Naive B cell (primary cell): ENCODE results near the gene GRID2. TPM values are rescaled to one million over a fixed set of nuclear protein-coding genes. Genes with fewer than 3 reads are reported as not detected.
"Not testable (repeated sequence)": the region's sequence is repeated elsewhere in the genome, so short reads cannot be mapped to it uniquely, and the experiment has no call there.

ENCODE experiments used
- ATAC-seq, 2 donors: fragments of 150-1000 bp; cut with Tn5 transposase; 2 replicates each; pipeline ENCODE4 v1.10.0; 2021; ENCODE audit warnings: low read depth in 2 of 2, mild to moderate bottlenecking in 2 of 2, moderate library complexity in 2 of 2
- DNase-seq: peaks from one replicate; pipeline ENCODE4 v3.0.0; 2022
- H3K27ac Mint-ChIP-seq, 6 donors: one replicate each; pipeline ENCODE4 v1.8.0; 2020 to 2022; ENCODE audit warnings: mild to moderate bottlenecking in 6 of 6, mixed read lengths in 6 of 6, moderate library complexity in 5 of 6, inconsistent platforms in 2 of 6
- H3K27me3 Mint-ChIP-seq, 3 donors: one replicate each; pipeline ENCODE4 v1.8.0; 2021 to 2022; ENCODE audit warnings: mixed read lengths in 3 of 3, mild to moderate bottlenecking in 1 of 3
- H3K36me3 Mint-ChIP-seq, 2 donors: one replicate each; pipeline ENCODE4 v1.8.0; 2020 to 2022; ENCODE audit warnings: mixed read lengths in 2 of 2, inconsistent platforms in 1 of 2, mild to moderate bottlenecking in 1 of 2
- H3K4me1 Mint-ChIP-seq, 3 donors: one replicate each; pipeline ENCODE4 v1.8.0; 2020 to 2022; ENCODE audit warnings: mixed read lengths in 3 of 3, inconsistent platforms in 1 of 3, mild to moderate bottlenecking in 1 of 3, moderate library complexity in 1 of 3
- H3K4me3 Mint-ChIP-seq, 8 donors: one replicate each; pipeline ENCODE4 v1.8.0; 2020 to 2022; ENCODE audit warnings: mild to moderate bottlenecking in 8 of 8, mixed read lengths in 8 of 8, moderate library complexity in 8 of 8, inconsistent platforms in 2 of 8
- H3K9me3 Mint-ChIP-seq, 7 donors: one replicate each; pipeline ENCODE4 v1.8.0; 2020 to 2022; ENCODE audit warnings: mixed read lengths in 7 of 7, mild to moderate bottlenecking in 5 of 7, inconsistent platforms in 2 of 7, moderate library complexity in 1 of 7
- polyA plus RNA-seq, 6 donors: library from polyadenylated mRNA; unstranded; fragments of 300-500 nt; fragmentation: Illumina TruSeq; gene quantifications; one replicate each; pipeline ENCODE4 v1.2.3, GENCODE V29; 2021; ENCODE audit warnings: low read depth in 6 of 6

The GRID2 gene
- polyA plus RNA-seq, 6 donors from 2014 or later, result not detected

DNA sequence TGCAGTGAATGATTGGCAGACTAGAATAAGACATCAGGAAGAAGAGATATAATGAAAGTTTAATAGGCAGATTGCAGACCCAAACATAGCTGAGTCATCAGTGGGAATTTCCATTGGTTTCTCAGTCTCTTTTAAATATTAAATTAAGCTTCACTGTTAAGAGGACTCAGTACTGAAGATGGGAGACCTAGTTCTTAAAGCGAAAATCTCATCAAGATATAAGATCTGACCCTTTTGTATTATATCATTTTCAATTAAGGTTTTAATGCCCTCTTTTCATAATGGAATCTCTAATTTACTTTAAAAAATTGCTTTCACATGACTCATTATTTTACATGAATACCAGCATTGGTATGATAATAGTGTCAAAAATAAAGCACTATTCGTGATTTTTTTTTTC, 1355.9 kb downstream of the GRID2 start:
- H3K4me3 Mint-ChIP-seq, result no peak overlapping the region
- no peaks in the 10 kb centered on the region for H3K4me1 Mint-ChIP-seq
- no peaks in the 10 kb centered on the region for H3K27me3 Mint-ChIP-seq
- DNase-seq (no peak), ATAC-seq (no peak)
- no peak overlapping the region for H3K27ac Mint-ChIP-seq
- H3K9me3 Mint-ChIP-seq, result peaks cover 0 to 14% (median 0%) of the 10 kb centered on the region in 7 donors
- no peaks in the 10 kb centered on the region for H3K36me3 Mint-ChIP-seq

- H3K4me3 Mint-ChIP-seq, result no peak overlapping the region
- no peaks in the 10 kb centered on the region for H3K27me3 Mint-ChIP-seq
- no peaks in the 10 kb centered on the region for H3K36me3 Mint-ChIP-seq
- ATAC-seq (no peak), DNase-seq (no peak)
- no peak overlapping the region for H3K27ac Mint-ChIP-seq
- peaks cover 0 to 14% (median 0%) of the 10 kb centered on the region in 7 donors for H3K9me3 Mint-ChIP-seq
- no peaks in the 10 kb centered on the region for H3K4me1 Mint-ChIP-seq
Measured at GRCh38 chr4:93660036-93660435, 1356.3 kb downstream of the GRID2 start.

DNA sequence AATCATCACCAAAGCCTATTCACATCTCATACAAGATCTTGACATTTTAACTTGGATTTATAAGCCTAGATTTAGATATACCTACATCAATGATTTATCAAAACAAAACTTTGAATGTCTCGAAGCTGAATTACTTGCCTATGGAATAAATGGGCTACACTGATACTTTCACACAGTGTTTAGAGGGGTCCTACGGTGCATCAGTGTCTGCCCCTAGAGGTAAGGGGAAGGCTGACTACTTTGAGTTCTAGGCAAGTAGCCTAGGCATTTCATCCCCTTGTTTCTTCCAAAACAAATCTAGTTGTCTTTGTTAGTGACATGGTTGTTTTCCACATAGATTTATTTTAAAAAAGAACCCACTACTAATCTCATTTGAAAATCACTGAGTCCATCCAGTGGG, 1366.7 kb downstream of the GRID2 start:
- DNase-seq (no peak), ATAC-seq (no peak)
- Mint-ChIP-seq H3K9me3 (peaks cover 0 to 4% (median 2%) of the 10 kb centered on the region in 7 donors), H3K27me3 (no peaks in the 10 kb centered on the region), H3K4me1 (no peaks in the 10 kb centered on the region), H3K36me3 (no peaks in the 10 kb centered on the region), H3K27ac (no peak overlapping the region), H3K4me3 (no peak overlapping the region)

DNA sequence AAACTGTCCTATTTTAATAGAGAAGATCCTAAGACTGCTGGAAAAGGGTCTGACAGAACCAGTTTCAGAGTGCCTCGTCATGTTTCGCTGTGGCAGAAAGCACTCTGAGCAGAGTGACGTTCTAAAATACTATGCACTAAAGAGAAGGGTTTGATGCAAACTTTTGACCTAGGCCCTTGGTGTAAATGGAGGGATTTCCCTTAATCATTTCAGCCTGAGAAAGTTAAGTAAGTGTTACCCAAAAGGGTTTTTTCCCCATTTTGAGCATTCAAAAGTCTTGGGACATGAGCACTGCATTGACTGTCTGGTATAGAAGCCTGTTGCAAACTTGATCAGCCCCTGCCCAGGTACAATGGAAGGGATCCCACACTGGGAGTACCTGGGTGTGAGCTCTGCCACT, 1367.3 kb downstream of the GRID2 start:
- no peak for ATAC-seq
- Mint-ChIP-seq H3K27ac (no peak overlapping the region), H3K4me1 (no peaks in the 10 kb centered on the region), H3K4me3 (no peak overlapping the region), H3K27me3 (no peaks in the 10 kb centered on the region), H3K36me3 (no peaks in the 10 kb centered on the region), H3K9me3 (peaks cover 0 to 6% (median 2%) of the 10 kb centered on the region in 7 donors)
- no peak for DNase-seq

DNA sequence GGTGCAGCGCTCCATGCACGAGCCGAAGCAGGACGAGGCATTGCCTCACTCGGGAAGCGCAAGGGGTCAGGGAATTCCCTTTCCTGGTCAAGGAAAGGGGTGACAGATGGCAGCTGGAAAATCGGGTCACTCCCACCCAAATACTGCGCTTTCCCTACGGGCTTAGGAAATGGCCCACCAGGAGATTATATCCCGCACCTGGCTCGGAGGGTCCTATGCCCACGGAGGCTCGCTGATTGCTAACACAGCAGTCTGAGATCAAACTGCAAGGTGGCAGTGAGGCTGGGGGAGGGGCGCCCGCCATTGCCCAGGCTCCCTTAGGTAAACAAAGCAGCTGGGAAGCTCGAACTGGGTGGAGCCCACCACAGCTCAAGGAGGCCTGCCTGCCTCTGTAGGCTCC, 1373.2 kb downstream of the GRID2 start:
- not testable (repeated sequence) for ATAC-seq, H3K4me1 Mint-ChIP-seq, H3K36me3 Mint-ChIP-seq

DNA sequence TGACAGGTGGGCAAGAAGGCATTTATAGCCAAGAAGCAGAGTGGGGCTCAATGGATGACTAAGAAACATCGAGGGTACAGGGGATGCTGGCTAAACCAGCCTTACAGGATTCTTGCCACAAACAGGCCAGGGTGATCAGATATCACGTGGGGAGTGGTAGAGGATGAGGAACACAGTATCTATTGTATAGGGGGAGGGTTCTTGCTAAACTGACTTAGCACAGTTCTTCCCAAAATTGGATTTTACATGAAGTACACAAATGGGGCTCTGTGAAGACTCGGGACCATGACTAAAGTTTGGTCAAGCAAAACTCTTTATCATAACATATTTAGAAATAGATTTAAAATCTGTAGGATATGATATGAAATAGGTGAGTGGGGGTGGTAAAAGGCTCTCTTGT, 1380.8 kb downstream of the GRID2 start:
- ATAC-seq (no peak), DNase-seq (no peak)
- no peak overlapping the region for H3K27ac Mint-ChIP-seq
- no peak overlapping the region for H3K4me3 Mint-ChIP-seq
- no peaks in the 10 kb centered on the region for H3K4me1 Mint-ChIP-seq
- peaks cover 0 to 8% (median 0%) of the 10 kb centered on the region in 7 donors for H3K9me3 Mint-ChIP-seq
- no peaks in the 10 kb centered on the region for H3K36me3 Mint-ChIP-seq
- no peaks in the 10 kb centered on the region for H3K27me3 Mint-ChIP-seq

More for the DNA sequence above, 1373.2 kb downstream of the GRID2 start:
- not testable (repeated sequence) for H3K4me3 Mint-ChIP-seq, H3K27ac Mint-ChIP-seq, DNase-seq, H3K27me3 Mint-ChIP-seq
- H3K9me3 Mint-ChIP-seq, result peaks cover 0 to 11% (median 3%) of the 10 kb centered on the region in 7 donors

DNA sequence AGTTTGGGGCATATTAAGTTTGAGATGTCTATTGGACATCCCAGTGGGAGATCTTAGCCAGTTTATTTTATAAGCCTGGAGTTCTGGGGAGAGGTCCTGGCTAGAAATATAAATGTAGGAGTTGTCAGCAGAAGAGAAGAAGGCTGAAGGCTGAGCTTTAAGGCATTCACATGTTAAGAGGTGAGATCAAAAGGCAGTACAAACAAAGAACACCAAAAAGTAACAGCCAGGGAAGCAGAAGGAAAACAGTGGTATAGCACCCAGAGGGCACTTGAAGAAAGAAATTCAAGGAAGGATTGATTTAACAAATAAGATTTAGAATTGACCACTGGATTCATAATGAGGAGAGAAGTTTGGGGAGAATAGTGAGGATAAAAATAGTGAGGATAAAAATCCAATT, 1383.5 kb downstream of the GRID2 start:
- Mint-ChIP-seq H3K36me3 (no peaks in the 10 kb centered on the region), H3K4me3 (no peak overlapping the region), H3K27ac (no peak overlapping the region), H3K4me1 (no peaks in the 10 kb centered on the region), H3K27me3 (no peaks in the 10 kb centered on the region), H3K9me3 (peaks cover 0 to 4% (median 0%) of the 10 kb centered on the region in 7 donors)
- no peak for ATAC-seq
- DNase-seq, result no peak

- H3K4me1 Mint-ChIP-seq, result no peaks in the 10 kb centered on the region
- no peak overlapping the region for H3K27ac Mint-ChIP-seq
- H3K9me3 Mint-ChIP-seq, result peaks cover 0 to 4% (median 0%) of the 10 kb centered on the region in 7 donors
- DNase-seq, result no peak
- no peak overlapping the region for H3K4me3 Mint-ChIP-seq
- no peak for ATAC-seq
- no peaks in the 10 kb centered on the region for H3K36me3 Mint-ChIP-seq
- H3K27me3 Mint-ChIP-seq, result no peaks in the 10 kb centered on the region
Measured at GRCh38 chr4:93688978-93689377, 1385.2 kb downstream of the GRID2 start.

DNA sequence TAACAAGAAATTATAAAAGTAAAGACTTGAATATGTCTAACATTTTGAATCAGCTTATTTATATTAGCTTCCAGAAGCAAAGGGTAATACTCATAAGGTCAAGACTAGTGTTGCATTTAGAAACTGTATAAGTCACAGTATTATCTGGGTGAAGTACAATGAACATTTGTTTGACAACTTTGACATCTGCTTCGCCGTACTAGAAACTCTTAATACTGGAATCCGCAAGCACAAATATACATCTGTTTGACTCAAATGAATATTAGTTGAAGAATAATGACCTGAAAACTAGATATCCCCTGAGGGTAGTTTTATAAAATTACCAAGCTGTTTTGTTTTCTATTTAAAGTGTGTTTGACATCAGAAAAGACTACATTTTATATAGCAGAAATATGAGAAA, 1389.4 kb downstream of the GRID2 start:
- Mint-ChIP-seq H3K9me3 (peaks cover 0 to 3% (median 0%) of the 10 kb centered on the region in 7 donors), H3K4me1 (no peaks in the 10 kb centered on the region), H3K27me3 (peaks cover 0 to 5% (median 0%) of the 10 kb centered on the region in 3 donors), H3K4me3 (no peak overlapping the region), H3K36me3 (no peaks in the 10 kb centered on the region), H3K27ac (no peak overlapping the region)
- ATAC-seq (no peak), DNase-seq (no peak)

- Mint-ChIP-seq H3K4me1 (no peaks in the 10 kb centered on the region), H3K9me3 (peaks cover 0 to 3% (median 2%) of the 10 kb centered on the region in 7 donors), H3K4me3 (no peak overlapping the region), H3K36me3 (no peaks in the 10 kb centered on the region), H3K27ac (no peak overlapping the region), H3K27me3 (peaks cover 0 to 5% (median 0%) of the 10 kb centered on the region in 3 donors)
- DNase-seq (no peak), ATAC-seq (no peak)
Measured at GRCh38 chr4:93698686-93699085, 1394.9 kb downstream of the GRID2 start.

GRCh38 chr4:93700571-93700970, 1396.8 kb downstream of the GRID2 start:
- ATAC-seq (no peak), DNase-seq (no peak)
- Mint-ChIP-seq H3K4me3 (no peak overlapping the region), H3K36me3 (no peaks in the 10 kb centered on the region), H3K27me3 (peaks cover 0 to 5% (median 0%) of the 10 kb centered on the region in 3 donors), H3K27ac (no peak overlapping the region), H3K9me3 (peaks cover 0 to 9% (median 2%) of the 10 kb centered on the region in 7 donors), H3K4me1 (no peaks in the 10 kb centered on the region)

DNA sequence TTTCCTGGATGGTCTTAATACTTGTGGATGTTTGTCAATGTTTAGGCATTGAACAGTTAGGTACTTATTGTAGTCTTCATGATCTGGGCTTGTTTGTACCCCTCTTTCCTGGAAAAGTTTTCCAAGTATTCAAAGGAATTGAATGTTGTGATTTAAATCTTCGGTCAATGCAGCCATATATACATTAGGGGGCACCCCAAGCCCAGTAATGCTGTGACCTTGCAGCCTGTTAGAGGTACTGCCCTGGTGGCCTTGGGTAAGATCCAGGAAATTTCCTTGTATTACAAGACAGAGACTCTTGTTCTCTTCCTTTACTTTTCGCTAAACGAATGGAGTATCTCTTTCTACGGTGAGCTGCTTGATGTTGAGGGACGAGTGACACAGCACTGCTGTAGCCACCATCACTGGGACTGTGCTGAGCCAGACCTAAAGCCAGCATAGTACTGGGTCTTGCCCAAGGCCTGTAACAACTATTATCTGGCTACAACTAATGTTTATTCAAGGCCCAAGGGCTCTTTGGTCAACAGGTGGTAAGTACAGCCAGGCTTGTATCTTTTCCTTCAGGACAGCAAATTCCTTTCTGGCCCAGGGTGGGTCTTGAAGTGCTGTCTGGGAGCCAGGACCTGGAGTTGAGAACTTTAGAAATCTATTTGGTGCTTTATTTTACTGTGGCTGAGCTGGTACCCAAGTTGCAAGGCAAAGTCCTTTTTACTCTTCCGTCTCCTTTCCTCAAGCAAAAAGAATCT, 1406.5 kb downstream of the GRID2 start:
- H3K4me3 Mint-ChIP-seq, result no peak overlapping the region
- DNase-seq, result no peak
- H3K27me3 Mint-ChIP-seq, result no peaks in the 10 kb centered on the region
- H3K36me3 Mint-ChIP-seq, result no peaks in the 10 kb centered on the region
- ATAC-seq, result no peak
- H3K4me1 Mint-ChIP-seq, result no peaks in the 10 kb centered on the region
- H3K27ac Mint-ChIP-seq, result no peak overlapping the region
- peaks cover 0 to 13% (median 0%) of the 10 kb centered on the region in 7 donors for H3K9me3 Mint-ChIP-seq

- no peak overlapping the region for H3K4me3 Mint-ChIP-seq
- peaks cover 0 to 8% (median 0%) of the 10 kb centered on the region in 7 donors for H3K9me3 Mint-ChIP-seq
- H3K27me3 Mint-ChIP-seq, result no peaks in the 10 kb centered on the region
- DNase-seq (no peak), ATAC-seq (no peak)
- no peaks in the 10 kb centered on the region for H3K4me1 Mint-ChIP-seq
- no peak overlapping the region for H3K27ac Mint-ChIP-seq
- no peaks in the 10 kb centered on the region for H3K36me3 Mint-ChIP-seq
Measured at GRCh38 chr4:93710847-93711430, 1407.2 kb downstream of the GRID2 start.

- Mint-ChIP-seq H3K27me3 (no peaks in the 10 kb centered on the region), H3K4me3 (no peak overlapping the region), H3K9me3 (peaks cover 0 to 3% (median 0%) of the 10 kb centered on the region in 7 donors), H3K36me3 (no peaks in the 10 kb centered on the region), H3K4me1 (no peaks in the 10 kb centered on the region), H3K27ac (no peak overlapping the region)
- ATAC-seq (no peak), DNase-seq (no peak)
Measured at GRCh38 chr4:93718233-93718632, 1414.5 kb downstream of the GRID2 start.
